Esophagus squamous epithelium (tissue), 4 donors: Measurements from ENCODE around the gene ZNF652.

Experiments
- CTCF ChIP-seq, 6 experiments: fragments of 450-650 bp in 4 of 6; fragments of 200-600 bp in 2 of 6; sonication (generic) in 2 of 6; IDR thresholded peaks; one replicate each; pipeline ENCODE4 v1.5.1; 2016 to 2019; ENCODE audit warnings: antibody characterized with exemption in 6 of 6, mild to moderate bottlenecking in 4 of 6, moderate library complexity in 4 of 6
- POLR2A ChIP-seq, 4 donors: fragments of 450-650 bp; IDR thresholded peaks; one replicate each; pipeline ENCODE4 v1.6.1; 2017; ENCODE audit warnings: antibody characterized with exemption in 4 of 4, mild to moderate bottlenecking in 4 of 4, moderate library complexity in 3 of 4

GRCh38 chr17:49297141-49297540 is 64.9 kb downstream of the ZNF652 start:
- TF ChIP-seq CTCF (IDR thresholded peaks at IDR 0.05): no peak
- no peak for TF ChIP-seq POLR2A (IDR thresholded peaks at IDR 0.05)
